H9 (cell line): Measurements from ENCODE around the gene NDRG4. TPM values are rescaled to one million over a fixed set of nuclear protein-coding genes. Genes with fewer than 3 reads are reported as not detected.
A peak's percentile ranks its signal among the peaks of the same experiment; 100 is the strongest.

Source experiments
- DNase-seq: peaks from one replicate; pipeline ENCODE4 v3.0.0-alpha.2; 2017
- H2AFZ ChIP-seq: one replicate; pipeline ENCODE4 v1.6.1; 2013; ENCODE audit warnings: mild to moderate bottlenecking, low read length, control low read depth, moderate library complexity
- H2AK5ac ChIP-seq: 2 replicates; pipeline ENCODE4 v1.6.1; 2013; ENCODE audit warnings: low read length, control low read depth, mixed read lengths; ENCODE audit not compliant: insufficient read length
- H2BK120ac ChIP-seq: one replicate; pipeline ENCODE4 v1.6.1; 2013; ENCODE audit warnings: low read depth, mild to moderate bottlenecking, low read length, control low read depth, inconsistent platforms; ENCODE audit not compliant: poor library complexity, severe bottlenecking
- H2BK12ac ChIP-seq: 2 replicates; pipeline ENCODE4 v1.6.1; 2013; ENCODE audit warnings: low read length, control low read depth, mixed read lengths, low read depth; ENCODE audit not compliant: insufficient read length
- H2BK15ac ChIP-seq: 2 replicates; pipeline ENCODE4 v1.6.1; 2013; ENCODE audit warnings: low read depth, low read length, control low read depth
- H2BK20ac ChIP-seq: one replicate; pipeline ENCODE4 v1.6.1; 2013; ENCODE audit warnings: low read depth, mild to moderate bottlenecking, low read length, control low read depth, inconsistent platforms; ENCODE audit not compliant: poor library complexity, severe bottlenecking
- H2BK5ac ChIP-seq: 2 replicates; pipeline ENCODE4 v1.6.1; 2013; ENCODE audit warnings: low read length, control low read depth, mixed read lengths; ENCODE audit not compliant: insufficient read length
- H3K14ac ChIP-seq: 2 replicates; pipeline ENCODE4 v1.6.1; 2013; ENCODE audit warnings: low read length, control low read depth; ENCODE audit not compliant: insufficient read depth
- H3K18ac ChIP-seq: 2 replicates; pipeline ENCODE4 v1.6.1; 2013; ENCODE audit warnings: low read depth, mild to moderate bottlenecking, mixed read lengths, low read length, control low read depth; ENCODE audit not compliant: insufficient read length
- H3K23ac ChIP-seq: 2 replicates; pipeline ENCODE4 v1.6.1; 2013; ENCODE audit warnings: low read length, control low read depth, mixed read lengths, low read depth; ENCODE audit not compliant: insufficient read length
- H3K23me2 ChIP-seq: 2 replicates; pipeline ENCODE4 v1.6.1; 2013; ENCODE audit warnings: low read depth, mild to moderate bottlenecking, mixed read lengths, low read length, control low read depth; ENCODE audit not compliant: insufficient read length, poor library complexity, severe bottlenecking
- H3K27ac ChIP-seq: 2 replicates; pipeline ENCODE4 v1.5.1; 2013; ENCODE audit warnings: low read length, control low read depth, mixed read lengths, low read depth; ENCODE audit not compliant: insufficient read length
- H3K27me3 ChIP-seq: 2 replicates; pipeline ENCODE4 v1.6.1; 2013; ENCODE audit warnings: low read length, control low read depth, inconsistent platforms; ENCODE audit not compliant: insufficient read depth
- H3K4ac ChIP-seq: 2 replicates; pipeline ENCODE4 v1.6.1; 2013; ENCODE audit warnings: low read depth, mild to moderate bottlenecking, control low read depth, inconsistent platforms, low read length, moderate library complexity
- H3K4me1 ChIP-seq: 2 replicates; pipeline ENCODE4 v1.6.1; 2013; ENCODE audit warnings: low read length, control low read depth, inconsistent platforms; ENCODE audit not compliant: insufficient read depth
- H3K4me2 ChIP-seq: 2 replicates; pipeline ENCODE4 v1.6.1; 2013; ENCODE audit warnings: low read length, control low read depth, mixed read lengths; ENCODE audit not compliant: insufficient read length, insufficient read depth
- H3K56ac ChIP-seq: 2 replicates; pipeline ENCODE4 v1.6.1; 2013; ENCODE audit warnings: low read depth, mild to moderate bottlenecking, mixed read lengths, low read length, control low read depth; ENCODE audit not compliant: insufficient read length
- H3K79me1 ChIP-seq: 2 replicates; pipeline ENCODE4 v1.6.1; 2013; ENCODE audit warnings: low read depth, mild to moderate bottlenecking, moderate library complexity, low read length, control low read depth, inconsistent platforms; ENCODE audit not compliant: insufficient read depth, poor library complexity, severe bottlenecking
- H3K79me2 ChIP-seq: 2 replicates; pipeline ENCODE4 v1.6.1; 2013; ENCODE audit warnings: low read length, control low read depth, inconsistent platforms; ENCODE audit not compliant: insufficient read depth
- H3K9ac ChIP-seq: 2 replicates; pipeline ENCODE4 v1.6.1; 2013; ENCODE audit warnings: low read length, control low read depth, mixed read lengths; ENCODE audit not compliant: insufficient read length; ENCODE audit errors: extremely low read depth
- H3K9me3 ChIP-seq: one replicate; pipeline ENCODE4 v1.6.1; 2013; ENCODE audit warnings: low read depth, low read length, inconsistent platforms; ENCODE audit not compliant: control insufficient read depth
- H3T11ph ChIP-seq: one replicate; pipeline ENCODE4 v1.6.1; 2013; ENCODE audit warnings: mild to moderate bottlenecking, low read length, control low read depth, inconsistent platforms
- H4K20me1 ChIP-seq: one replicate; pipeline ENCODE4 v1.6.1; 2013; ENCODE audit not compliant: control insufficient read depth, insufficient read length, insufficient read depth
- H4K5ac ChIP-seq: 2 replicates; pipeline ENCODE4 v1.6.1; 2013; ENCODE audit warnings: low read depth, mild to moderate bottlenecking, mixed read lengths, low read length, control low read depth; ENCODE audit not compliant: insufficient read length
- H4K8ac ChIP-seq: replicated peaks from 2 replicates; pipeline ENCODE4 v1.6.1; 2013; ENCODE audit warnings: low read length, control low read depth, mixed read lengths, low read depth; ENCODE audit not compliant: insufficient read length
- H4K91ac ChIP-seq: 2 replicates; pipeline ENCODE4 v1.6.1; 2013; ENCODE audit warnings: low read depth, mild to moderate bottlenecking, moderate library complexity, mixed read lengths, low read length, control low read depth; ENCODE audit not compliant: insufficient read length
- H3K27ac Mint-ChIP-seq, 3 experiments: 2 replicates in 2 of 3; 3 replicates in 1 of 3; pipeline ENCODE4 v1.8.0; 2020 to 2021; ENCODE audit warnings: mixed read lengths in 3 of 3, mild to moderate bottlenecking in 1 of 3, moderate library complexity in 1 of 3
- H3K27me3 Mint-ChIP-seq: 2 replicates; pipeline ENCODE4 v1.8.0; 2021; ENCODE audit warnings: low read depth, mild to moderate bottlenecking, moderate library complexity, mixed read lengths
- H3K36me3 Mint-ChIP-seq, 3 experiments: 2 replicates in 2 of 3; 3 replicates in 1 of 3; pipeline ENCODE4 v1.8.0; 2020 to 2021; ENCODE audit warnings: low read depth in 3 of 3, mixed read lengths in 3 of 3; ENCODE audit not compliant: insufficient read depth in 1 of 3
- H3K4me1 Mint-ChIP-seq, 2 experiments: 2 replicates each; pipeline ENCODE4 v1.8.0; 2020; ENCODE audit warnings: mixed read lengths in 2 of 2
- H3K4me3 Mint-ChIP-seq, 2 experiments: 2 replicates in 1 of 2; 3 replicates in 1 of 2; pipeline ENCODE4 v1.8.0; 2020 to 2021; ENCODE audit warnings: mild to moderate bottlenecking in 2 of 2, mixed read lengths in 2 of 2, moderate library complexity in 1 of 2
- H3K9me3 Mint-ChIP-seq, 2 experiments: 2 replicates in 1 of 2; 3 replicates in 1 of 2; pipeline ENCODE4 v1.8.0; 2020; ENCODE audit warnings: mild to moderate bottlenecking in 2 of 2, mixed read lengths in 2 of 2, moderate library complexity in 1 of 2
- CTCF ChIP-seq: fragments of 200-600 bp; sonication (generic); conservative IDR thresholded peaks from 3 replicates; pipeline ENCODE4 v1.8.0; 2021; ENCODE audit warnings: antibody characterized with exemption, mild to moderate bottlenecking
- WGBS: extraction: QIAGEN DNeasy Blood & Tissue Kit; methylation state at CpG from one replicate; pipeline ENCODE4 v1.1.7; 2013; ENCODE audit warnings: missing lambda C conversion rate, low lambda C conversion rate, mixed read lengths; ENCODE audit not compliant: insufficient read length; ENCODE audit errors: extremely low coverage; 5-methylcytosine and 5-hydroxymethylcytosine counted together
- total RNA-seq: library from RNA; stranded (reverse); gene quantifications from 2 replicates; pipeline ENCODE4 v1.2.1, GENCODE V29; 2021

NDRG4 gene
- total RNA-seq, 1 experiment from 2014 or later: 18.6 TPM

DNA sequence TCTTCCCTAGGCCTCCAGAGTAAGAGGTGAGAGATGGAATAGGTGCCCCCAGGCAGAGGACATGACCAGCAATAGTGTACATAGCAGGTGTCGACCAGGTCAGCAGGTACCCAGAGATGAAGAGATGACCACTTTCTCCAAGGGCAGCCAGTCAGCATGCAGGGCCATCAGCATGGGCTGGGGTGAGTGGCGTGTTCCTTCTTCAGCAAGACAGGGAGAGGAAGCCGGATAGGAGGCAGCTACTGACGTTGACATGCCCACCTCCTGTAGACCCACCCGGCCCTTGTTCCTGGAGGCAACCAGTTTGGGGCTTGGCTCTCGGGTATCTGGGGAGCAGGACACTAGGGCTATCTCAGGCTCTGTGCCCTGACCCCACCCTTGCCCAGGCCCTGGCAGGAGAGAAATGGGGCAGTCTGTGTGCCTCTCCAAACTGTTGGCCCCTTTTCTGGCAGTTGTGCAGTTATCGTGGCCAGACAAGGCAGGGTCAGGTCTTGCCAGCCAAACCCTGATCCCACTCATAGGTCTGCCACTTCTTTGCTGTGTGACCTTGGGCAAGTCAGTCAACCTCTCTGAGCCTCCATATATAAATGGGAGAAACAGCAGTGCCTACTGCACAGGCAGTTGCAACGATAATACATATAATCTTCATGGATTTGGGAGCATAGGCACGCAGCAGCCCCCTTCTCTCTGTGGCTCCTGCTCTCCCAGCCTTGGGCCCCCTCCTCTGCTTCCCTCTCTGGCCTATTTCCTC, 1.4 kb upstream of the NDRG4 start:
- Histone ChIP-seq H3T11ph (no peak overlapping the region), H2BK120ac (no peak overlapping the region), H3K27me3 (no peaks in the 10 kb centered on the region), H3K4ac (no peak overlapping the region), H3K14ac (no peak overlapping the region), H3K18ac (no peak overlapping the region), H2AFZ (no peak overlapping the region), H3K4me1 (peaks cover 3% of the 10 kb centered on the region; the same call in 1 of the 2 replicates), H3K56ac (no peak overlapping the region), H2BK5ac (no peak overlapping the region), H4K20me1 (no peaks in the 10 kb centered on the region), H3K79me1 (no peaks in the 10 kb centered on the region), H2BK15ac (no peak overlapping the region), H3K79me2 (no peaks in the 10 kb centered on the region), H2AK5ac (no peak overlapping the region), H3K27ac (no peak overlapping the region), H4K5ac (no peak overlapping the region), H2BK12ac (no peak overlapping the region), H2BK20ac (no peak overlapping the region), H3K23me2 (peaks cover 20% of the 10 kb centered on the region), H3K23ac (no peak overlapping the region), H4K8ac (no peak overlapping the region), H3K9me3 (no peaks in the 10 kb centered on the region), H3K4me2 (no peak overlapping the region), H4K91ac (no peak overlapping the region), H3K9ac (no peak overlapping the region)
- peaks cover 43% of the 10 kb centered on the region for H3K27me3 Mint-ChIP-seq
- no peak for DNase-seq
- no CpG with 5 or more reads among the region's 9 CpGs for WGBS
- H3K9me3 Mint-ChIP-seq: no peaks in the 10 kb centered on the region; a peak in 1 of 5 replicates
- H3K4me1 Mint-ChIP-seq: peaks cover 18 to 42% of the 10 kb centered on the region in 2 experiments
- H3K27ac Mint-ChIP-seq: no peak overlapping the region
- no peaks in the 10 kb centered on the region; a peak in 1 of 7 replicates for H3K36me3 Mint-ChIP-seq
- TF ChIP-seq CTCF: no peak
- H3K4me3 Mint-ChIP-seq: peak overlapping the region in 1 of 2 experiments; percentile 29; a peak in 2 of 5 replicates
